HAP-1 (cell line): ENCODE measurements around the gene SLC16A10.

Source experiments
- DNase-seq, 2 experiments: peaks; one replicate each; pipeline ENCODE4 v3.0.0-alpha.2; 2016 to 2020; ENCODE audit warnings: low spot score in 2 of 2
- H3K27me3 ChIP-seq: fragments of 250-450 bp; sonication (Bioruptor Pico); 2 replicates; pipeline ENCODE4 v1.5.1; 2020; ENCODE audit warnings: low read depth, mild to moderate bottlenecking, moderate library complexity
- H3K36me3 ChIP-seq: fragments of 250-450 bp; sonication (Bioruptor Pico); replicated peaks from 2 replicates; pipeline ENCODE4 v1.5.1; 2020; ENCODE audit warnings: mild to moderate bottlenecking
- H3K4me1 ChIP-seq: fragments of 250-450 bp; sonication (Bioruptor Pico); 2 replicates; pipeline ENCODE4 v1.5.1; 2020; ENCODE audit warnings: mild to moderate bottlenecking
- H3K4me3 ChIP-seq: fragments of 250-450 bp; sonication (Bioruptor Pico); 2 replicates; pipeline ENCODE4 v1.5.1; 2020; ENCODE audit warnings: mild to moderate bottlenecking, moderate library complexity
- H3K9me3 ChIP-seq: fragments of 250-450 bp; sonication (Bioruptor Pico); 2 replicates; pipeline ENCODE4 v1.5.1; 2020; ENCODE audit warnings: mild to moderate bottlenecking, moderate library complexity
- in situ Hi-C: fragments of 300-500 bp; cut with MboI; formaldehyde crosslinking; loops from 3 replicates; pipeline ENCODE4 v1.14.3; 2020; ENCODE audit warnings: low sequenced_read_pairs, inconsistent platforms, mixed read lengths

The SLC16A10 gene

GRCh38 chr6:111098597-111098996, 11.3 kb downstream of the SLC16A10 start:
- H3K9me3 ChIP-seq = no peaks in the 10 kb centered on the region
- no peaks in the 10 kb centered on the region for H3K27me3 ChIP-seq
- in situ Hi-C loops = no loop called here
- H3K36me3 ChIP-seq = no peaks in the 10 kb centered on the region; the same call in 1 of the 2 replicates
- peaks cover 2% of the 10 kb centered on the region; the same call in 1 of the 2 replicates for H3K4me1 ChIP-seq
- DNase-seq = no peak
- no peak overlapping the region for H3K4me3 ChIP-seq

DNA sequence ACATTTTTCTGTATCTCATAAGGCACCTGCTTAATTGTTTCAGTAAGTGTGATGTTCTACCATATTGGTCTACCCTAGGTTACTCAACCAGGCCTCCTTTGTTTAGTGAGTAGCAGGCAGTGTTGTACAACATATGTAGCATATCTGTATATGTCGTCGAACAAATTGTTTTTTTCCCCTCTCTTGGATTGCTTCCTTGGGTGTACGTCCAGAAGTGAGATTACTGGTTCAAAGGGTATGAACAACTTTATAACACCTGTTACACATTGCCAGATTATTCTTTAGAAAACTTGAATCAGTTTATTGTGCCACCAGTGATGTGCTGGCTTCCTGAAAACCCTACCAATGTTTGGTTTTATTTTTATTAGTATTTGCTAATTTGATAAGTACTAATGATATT, 14.7 kb downstream of the SLC16A10 start:
- in situ Hi-C loops = no loop called here
- H3K9me3 ChIP-seq = no peaks in the 10 kb centered on the region
- H3K27me3 ChIP-seq = no peaks in the 10 kb centered on the region
- no peaks in the 10 kb centered on the region; the same call in 1 of the 2 replicates for H3K36me3 ChIP-seq
- H3K4me3 ChIP-seq = no peak overlapping the region
- DNase-seq = no peak
- peaks cover 2% of the 10 kb centered on the region; the same call in 1 of the 2 replicates for H3K4me1 ChIP-seq

DNA sequence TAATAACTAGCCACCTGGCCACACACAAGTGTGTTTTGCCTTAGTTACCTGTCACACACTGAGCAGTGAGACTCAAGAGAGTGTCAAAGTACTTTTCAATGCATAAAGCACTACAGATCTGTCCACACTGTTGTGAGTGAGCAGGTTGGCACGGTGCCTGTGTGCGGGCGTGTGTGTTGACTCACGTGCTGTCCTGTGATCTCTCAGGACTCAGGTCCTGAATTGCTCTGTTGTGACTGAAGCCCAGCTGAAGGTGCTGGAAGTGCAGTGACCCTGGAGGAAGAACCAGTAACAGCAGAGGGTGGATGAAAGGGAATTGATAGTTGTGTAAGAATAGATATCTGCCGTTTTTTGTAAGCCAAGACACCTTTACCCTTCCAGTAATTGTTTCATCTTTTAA, 18.3 kb downstream of the SLC16A10 start:
- H3K4me1 ChIP-seq = no peaks in the 10 kb centered on the region
- no peaks in the 10 kb centered on the region for H3K27me3 ChIP-seq
- no peaks in the 10 kb centered on the region; the same call in 1 of the 2 replicates for H3K36me3 ChIP-seq
- H3K9me3 ChIP-seq = no peaks in the 10 kb centered on the region
- peak in 1 of 2 experiments; percentile 40 for DNase-seq
- in situ Hi-C loops = no loop called here
- no peak overlapping the region for H3K4me3 ChIP-seq

GRCh38 chr6:111107589-111107988, 20.3 kb downstream of the SLC16A10 start:
- Histone ChIP-seq H3K4me1 (no peaks in the 10 kb centered on the region), H3K9me3 (no peaks in the 10 kb centered on the region), H3K27me3 (no peaks in the 10 kb centered on the region), H3K4me3 (no peak overlapping the region), H3K36me3 (no peaks in the 10 kb centered on the region; the same call in 1 of the 2 replicates)
- in situ Hi-C loops = no loop called here
- DNase-seq = no peak

- Histone ChIP-seq H3K36me3 (no peaks in the 10 kb centered on the region), H3K9me3 (no peaks in the 10 kb centered on the region), H3K4me1 (no peaks in the 10 kb centered on the region), H3K27me3 (no peaks in the 10 kb centered on the region), H3K4me3 (no peak overlapping the region)
- in situ Hi-C loops = no loop called here
- DNase-seq = no peak
Measured at GRCh38 chr6:111110036-111110435, 22.7 kb downstream of the SLC16A10 start.

DNA sequence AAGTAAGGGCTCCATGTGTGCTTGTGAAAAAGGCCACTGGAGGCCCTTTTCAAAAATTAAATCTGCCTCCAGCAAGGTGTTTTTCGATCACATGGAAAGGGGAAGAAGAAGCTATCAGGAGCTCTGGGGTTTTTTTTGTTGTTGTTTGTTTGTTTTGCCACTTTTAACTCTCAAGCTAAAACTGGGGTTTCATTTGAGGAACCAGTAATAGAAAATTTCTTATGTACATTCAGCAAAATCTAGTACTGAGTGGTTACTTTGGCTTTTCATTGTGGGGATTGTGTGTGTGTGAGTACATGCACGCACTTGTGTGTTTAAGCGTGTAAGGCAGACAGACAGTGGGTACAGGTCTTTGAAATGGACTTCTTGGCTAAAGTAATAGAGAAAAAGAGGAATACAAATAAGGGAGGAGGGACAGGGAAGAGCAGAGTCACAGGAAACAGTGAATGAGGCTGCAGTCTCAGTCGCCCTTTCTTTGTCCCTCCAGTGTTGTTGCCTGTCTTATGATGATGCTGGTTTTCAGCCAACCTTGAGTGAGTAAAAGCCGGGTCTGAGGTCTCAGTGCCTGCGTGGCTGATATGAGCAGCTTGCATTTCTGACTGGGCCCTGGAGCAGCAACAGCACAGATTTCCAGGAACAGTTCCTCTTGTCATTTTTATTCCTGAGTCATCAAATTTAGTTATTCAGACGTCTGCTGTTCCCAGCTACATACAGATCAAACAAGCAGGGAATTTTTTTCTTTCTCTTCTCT, 26.2 kb downstream of the SLC16A10 start:
- Histone ChIP-seq H3K27me3 (no peaks in the 10 kb centered on the region), H3K36me3 (no peaks in the 10 kb centered on the region), H3K4me3 (no peak overlapping the region), H3K4me1 (no peaks in the 10 kb centered on the region), H3K9me3 (no peaks in the 10 kb centered on the region)
- in situ Hi-C loops = no loop called here
- peak in 1 of 2 experiments; percentile 27 for DNase-seq

DNA sequence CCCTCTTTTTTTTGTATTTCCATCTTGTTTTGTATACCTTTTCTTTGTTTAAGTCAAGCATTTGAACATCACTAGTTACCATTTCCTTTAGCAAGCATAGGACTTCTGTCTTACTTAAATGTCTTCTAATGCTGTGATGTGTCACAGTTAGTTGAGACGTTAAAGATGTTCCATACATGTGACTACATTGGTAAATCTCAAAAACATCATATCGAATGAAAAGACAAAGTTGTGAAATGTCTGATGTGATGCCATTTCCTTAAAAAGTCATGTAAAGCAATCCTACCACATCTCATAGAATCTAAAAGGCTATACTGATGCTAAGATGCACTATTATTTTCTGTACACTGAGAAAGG, 26.8 kb downstream of the SLC16A10 start:
- Histone ChIP-seq H3K9me3 (no peaks in the 10 kb centered on the region), H3K4me3 (no peak overlapping the region), H3K36me3 (no peaks in the 10 kb centered on the region), H3K27me3 (no peaks in the 10 kb centered on the region), H3K4me1 (no peaks in the 10 kb centered on the region)
- in situ Hi-C loops = no loop called here
- DNase-seq = no peak

DNA sequence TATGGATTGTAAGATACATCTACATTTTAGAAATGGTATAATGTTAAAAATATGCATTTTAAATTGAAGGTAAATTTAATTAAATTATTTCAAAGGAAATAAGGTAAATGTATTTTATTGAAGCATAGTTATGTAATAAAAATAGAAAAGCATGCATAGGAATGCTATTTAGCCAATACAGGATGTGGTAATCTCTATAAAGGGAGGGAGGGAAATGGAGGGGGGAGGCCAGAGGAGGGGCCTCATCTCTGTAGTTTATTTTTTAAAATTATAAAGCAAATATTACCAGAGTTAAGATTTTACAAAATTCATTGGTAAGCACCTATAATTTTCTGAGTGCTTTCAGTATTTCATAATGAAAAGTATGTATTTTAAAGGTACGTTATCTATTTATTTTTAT, 27.2 kb downstream of the SLC16A10 start:
- Histone ChIP-seq H3K9me3 (no peaks in the 10 kb centered on the region), H3K4me1 (no peaks in the 10 kb centered on the region), H3K27me3 (no peaks in the 10 kb centered on the region), H3K4me3 (no peak overlapping the region), H3K36me3 (no peaks in the 10 kb centered on the region)
- DNase-seq = no peak
- in situ Hi-C loops = no loop called here

DNA sequence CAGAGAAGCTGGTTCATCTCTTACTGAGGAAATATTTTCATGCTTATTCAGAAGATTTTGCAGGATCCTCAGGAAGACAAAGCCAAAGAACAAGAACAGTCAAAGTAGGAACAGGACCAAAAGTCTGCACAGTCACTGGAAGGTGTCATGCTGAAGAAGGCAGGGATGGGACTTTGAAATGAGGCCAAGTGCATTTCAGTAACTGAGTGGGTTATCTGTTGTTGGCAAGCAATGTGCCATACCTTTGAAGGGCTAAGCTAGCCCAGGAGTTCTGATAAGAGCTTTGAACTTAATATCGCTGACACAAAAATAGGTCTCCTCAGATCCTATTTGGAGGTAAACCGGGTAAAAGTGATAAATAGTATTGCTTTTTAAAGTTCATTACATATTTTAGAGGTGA, 31.5 kb downstream of the SLC16A10 start:
- Histone ChIP-seq H3K27me3 (no peaks in the 10 kb centered on the region), H3K9me3 (no peaks in the 10 kb centered on the region)
- in situ Hi-C loops = no loop called here

GRCh38 chr6:111119571-111120329, 32.4 kb downstream of the SLC16A10 start:
- in situ Hi-C loops = no loop called here
- no peaks in the 10 kb centered on the region for H3K36me3 ChIP-seq
- no peaks in the 10 kb centered on the region for H3K9me3 ChIP-seq
- no peaks in the 10 kb centered on the region for H3K27me3 ChIP-seq
- H3K4me1 ChIP-seq = no peaks in the 10 kb centered on the region
- H3K4me3 ChIP-seq = no peak overlapping the region
- DNase-seq = no peak

More for the DNA sequence above, 31.5 kb downstream of the SLC16A10 start:
- Histone ChIP-seq H3K4me3 (no peak overlapping the region), H3K36me3 (no peaks in the 10 kb centered on the region), H3K4me1 (no peaks in the 10 kb centered on the region)
- no peak for DNase-seq

GRCh38 chr6:111121789-111122350, 34.6 kb downstream of the SLC16A10 start:
- DNase-seq = no peak
- H3K9me3 ChIP-seq = no peaks in the 10 kb centered on the region
- in situ Hi-C loops = no loop called here

GRCh38 chr6:111122458-111123286, 35.4 kb downstream of the SLC16A10 start:
- no peak overlapping the region for H3K4me3 ChIP-seq
- no peaks in the 10 kb centered on the region for H3K9me3 ChIP-seq
- no peaks in the 10 kb centered on the region for H3K27me3 ChIP-seq
- no peak for DNase-seq
- H3K4me1 ChIP-seq = no peaks in the 10 kb centered on the region; the same call in 1 of the 2 replicates
- in situ Hi-C loops = no loop called here
- H3K36me3 ChIP-seq = no peaks in the 10 kb centered on the region

More at GRCh38 chr6:111121789-111122350, 34.6 kb downstream of the SLC16A10 start:
- H3K27me3 ChIP-seq = no peaks in the 10 kb centered on the region
- H3K4me1 ChIP-seq = no peaks in the 10 kb centered on the region; the same call in 1 of the 2 replicates
- H3K36me3 ChIP-seq = no peaks in the 10 kb centered on the region
- no peak overlapping the region for H3K4me3 ChIP-seq

GRCh38 chr6:111124406-111124805, 37.1 kb downstream of the SLC16A10 start:
- Histone ChIP-seq H3K4me1 (no peaks in the 10 kb centered on the region; the same call in 1 of the 2 replicates), H3K4me3 (no peak overlapping the region), H3K9me3 (no peaks in the 10 kb centered on the region), H3K27me3 (no peaks in the 10 kb centered on the region), H3K36me3 (no peaks in the 10 kb centered on the region)
- in situ Hi-C loops = no loop called here
- DNase-seq = no peak
